GM21528 (cell line): ENCODE data around the gene CTNNA2.

Experiments used
- ATAC-seq: cut with Tn5 transposase; IDR thresholded peaks from one replicate; pipeline ENCODE4 v1.9.1; 2021; ENCODE audit warnings: mild to moderate bottlenecking, moderate library complexity; ENCODE audit not compliant: unreplicated experiment, low FRiP score

Gene CTNNA2

DNA sequence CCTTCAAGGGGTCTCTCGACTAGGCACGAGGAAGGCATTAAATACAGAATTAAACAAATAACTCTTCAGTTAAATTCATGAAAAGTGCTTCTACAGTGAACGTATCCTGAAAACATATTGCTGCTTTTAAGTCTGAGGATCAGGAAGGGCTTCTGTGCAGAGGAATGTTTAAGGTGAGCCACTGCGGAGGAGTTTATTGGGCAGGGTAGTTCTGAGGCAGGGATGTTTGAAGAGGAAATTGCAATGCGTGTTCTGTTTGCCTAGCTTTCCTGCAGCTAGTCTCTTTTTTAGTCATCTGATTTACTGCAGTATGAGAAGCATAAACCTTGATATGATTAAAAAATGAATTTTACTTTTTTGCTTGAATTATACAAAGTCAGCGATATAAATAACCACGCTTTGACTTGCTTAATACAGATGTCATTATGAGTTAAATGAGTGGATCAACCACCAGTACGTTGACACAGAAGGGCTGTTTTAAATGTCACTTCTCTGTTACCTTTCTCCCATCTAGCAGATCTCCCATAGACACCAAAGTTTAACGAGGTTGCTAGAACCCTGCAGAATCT is 98.7 kb downstream of the CTNNA2 start:
- no peak for ATAC-seq

- ATAC-seq: no peak
These were observed 100.1 kb downstream of the CTNNA2 start for GRCh38 chr2:79612999-79613398.

DNA sequence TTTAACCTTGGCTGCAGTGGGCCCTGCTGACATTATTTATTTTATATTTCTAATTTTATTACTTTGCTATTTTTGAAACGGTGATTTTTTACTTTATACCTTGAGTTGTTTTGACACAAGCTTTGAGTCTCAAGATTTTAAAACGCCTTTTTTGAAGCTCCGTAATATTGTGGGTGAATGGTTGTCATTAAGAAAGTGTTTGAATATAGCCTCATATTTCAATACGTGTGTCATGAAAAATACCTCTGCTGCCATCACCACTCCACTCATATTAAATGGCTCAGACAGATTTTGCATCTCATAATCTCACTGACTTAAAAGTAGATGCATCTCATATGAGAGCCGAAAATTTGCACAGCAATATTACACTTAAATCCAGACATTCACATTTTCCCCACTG is 106.6 kb downstream of the CTNNA2 start:
- ATAC-seq: no peak

GRCh38 chr2:79619976-79620375 is 107.1 kb downstream of the CTNNA2 start:
- no peak for ATAC-seq

DNA sequence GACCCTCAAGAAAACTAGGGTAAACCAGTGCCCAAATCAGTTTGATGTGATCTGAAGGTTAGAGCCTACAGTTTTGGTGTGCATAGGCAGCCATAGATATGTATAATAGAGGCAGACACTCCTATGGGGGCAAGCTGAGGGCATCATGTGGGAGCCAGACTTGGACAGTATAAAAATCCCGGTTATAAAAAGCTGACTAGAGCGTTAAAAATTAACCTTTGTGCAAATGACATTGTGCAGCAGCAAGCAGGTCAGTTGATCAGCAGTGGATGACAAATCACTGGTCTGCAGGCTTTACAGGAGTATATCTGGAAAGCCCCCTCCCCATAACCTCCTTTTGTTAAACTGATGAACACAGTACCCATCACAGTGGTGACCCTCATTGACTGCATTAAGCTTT is 107.8 kb downstream of the CTNNA2 start:
- ATAC-seq: no peak

DNA sequence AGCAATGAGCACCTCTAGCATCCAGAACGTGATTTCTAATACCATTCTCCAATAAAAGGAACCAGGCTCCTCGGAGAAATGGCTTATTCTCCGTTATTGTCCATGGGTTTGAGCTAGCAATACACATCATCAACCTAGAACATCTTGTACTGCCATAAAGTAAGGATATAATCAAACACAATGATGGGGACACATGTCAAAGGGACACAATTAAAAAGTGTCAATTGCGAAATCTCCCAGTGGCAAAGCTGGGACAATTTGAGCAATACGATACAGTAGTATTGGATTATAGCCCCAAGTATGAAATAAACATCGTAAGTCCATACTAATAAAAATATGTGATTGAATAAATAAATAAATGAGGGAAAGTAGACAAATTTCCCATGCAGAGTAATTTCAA is 108.4 kb downstream of the CTNNA2 start:
- no peak for ATAC-seq

GRCh38 chr2:79621755-79622154 is 108.9 kb downstream of the CTNNA2 start:
- no peak for ATAC-seq

DNA sequence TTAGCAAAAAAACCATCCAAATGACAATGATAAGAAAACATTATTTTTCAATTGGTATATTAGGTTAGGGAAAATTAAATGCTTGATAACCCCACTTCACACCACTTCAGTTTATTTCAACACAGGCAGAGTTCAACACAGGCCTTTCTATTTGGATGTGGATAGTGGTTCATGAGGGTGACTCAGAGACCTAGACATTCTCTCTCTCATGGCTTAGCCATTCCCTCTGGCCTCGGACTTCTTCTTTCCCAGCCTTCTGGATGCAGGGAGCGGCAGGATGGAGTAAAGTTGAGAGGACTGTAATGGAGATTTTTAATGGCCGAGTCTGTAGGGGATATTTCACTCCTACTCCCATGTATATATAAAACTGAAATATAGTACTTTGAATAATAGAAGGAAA is 109.7 kb downstream of the CTNNA2 start:
- ATAC-seq: no peak

GRCh38 chr2:79627237-79627636 is 114.4 kb downstream of the CTNNA2 start:
- no peak for ATAC-seq

DNA sequence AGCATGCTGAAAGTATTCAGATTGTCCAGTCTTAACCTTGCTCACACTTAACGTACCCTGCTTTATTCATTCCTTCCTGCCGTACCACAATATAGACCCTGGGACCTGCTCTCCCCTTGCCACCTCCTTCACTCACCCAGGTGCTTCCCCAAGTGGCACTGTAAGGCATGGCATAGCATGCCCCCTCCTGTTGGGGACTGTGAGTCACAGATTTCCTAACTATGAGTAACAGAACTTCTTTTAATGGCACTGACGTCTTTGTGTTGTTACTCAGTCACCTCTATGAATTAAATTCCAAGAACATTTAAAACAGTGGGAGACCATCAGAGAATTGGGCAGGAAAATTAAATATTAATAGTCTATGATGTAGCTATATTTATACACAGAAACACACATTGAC is 117.2 kb downstream of the CTNNA2 start:
- no peak for ATAC-seq

DNA sequence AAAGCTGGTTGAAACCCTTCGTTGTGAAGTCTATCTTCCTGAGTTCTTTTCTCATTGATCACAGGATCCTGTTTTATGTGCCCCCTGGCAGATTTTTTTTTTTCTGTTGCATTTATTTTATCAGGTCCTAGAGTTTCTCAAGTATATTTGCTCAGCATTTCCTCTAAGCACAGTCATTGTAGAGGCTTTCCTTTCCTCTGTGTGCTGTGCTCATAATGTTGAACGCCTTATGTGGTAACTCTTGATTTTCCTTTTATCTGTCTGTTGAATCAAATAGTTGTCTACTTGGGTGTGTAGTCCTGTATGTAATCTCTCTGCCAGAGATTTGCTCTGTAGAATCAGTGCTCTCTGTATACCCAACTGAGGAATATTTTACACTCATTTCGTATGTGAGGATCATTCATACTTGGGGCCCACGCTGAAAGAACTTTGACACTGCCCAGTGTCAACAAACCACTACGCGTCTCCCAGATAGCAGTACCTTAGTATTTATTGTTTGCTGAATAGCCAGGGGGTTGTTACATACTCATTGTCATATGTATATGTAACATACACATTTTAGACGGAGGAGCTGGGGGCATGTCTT is 118.2 kb downstream of the CTNNA2 start:
- ATAC-seq: no peak

DNA sequence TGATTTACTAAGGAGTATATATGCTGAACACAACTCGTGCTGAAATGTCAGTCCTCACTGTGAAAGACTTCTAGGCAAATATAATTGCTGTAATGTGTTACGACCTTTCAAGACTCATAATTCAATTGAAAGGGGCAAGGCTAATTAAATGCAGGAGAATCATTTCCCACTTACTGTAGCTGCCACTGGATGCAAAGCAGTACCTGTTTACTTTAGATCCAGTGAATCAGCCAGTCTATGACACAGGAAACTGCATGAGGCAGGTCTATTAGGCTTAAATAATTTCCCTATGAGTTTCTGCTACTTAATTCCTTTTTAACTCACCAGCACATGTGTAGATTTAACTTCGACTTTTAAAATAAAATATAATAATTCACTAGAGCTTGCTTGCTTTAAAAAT is 125.6 kb downstream of the CTNNA2 start:
- no peak for ATAC-seq

DNA sequence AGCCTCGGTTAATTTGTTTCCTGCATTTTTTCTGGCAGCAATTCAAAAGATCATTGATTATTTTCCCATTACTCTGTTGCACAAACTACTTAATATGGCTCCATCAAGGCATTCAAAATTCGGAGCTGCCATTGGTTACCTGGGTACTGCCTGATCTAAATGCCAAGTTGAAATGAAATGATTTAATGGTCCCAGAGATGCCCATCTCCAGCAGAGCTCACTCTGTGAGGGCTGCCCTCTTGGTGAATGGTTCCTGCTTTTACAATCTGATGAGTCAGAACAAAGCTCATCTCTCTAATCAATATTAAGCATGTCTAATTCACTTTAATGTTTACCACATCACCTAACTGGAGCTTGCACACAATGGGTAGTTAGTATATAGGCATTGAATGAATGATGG is 126.1 kb downstream of the CTNNA2 start:
- no peak for ATAC-seq

DNA sequence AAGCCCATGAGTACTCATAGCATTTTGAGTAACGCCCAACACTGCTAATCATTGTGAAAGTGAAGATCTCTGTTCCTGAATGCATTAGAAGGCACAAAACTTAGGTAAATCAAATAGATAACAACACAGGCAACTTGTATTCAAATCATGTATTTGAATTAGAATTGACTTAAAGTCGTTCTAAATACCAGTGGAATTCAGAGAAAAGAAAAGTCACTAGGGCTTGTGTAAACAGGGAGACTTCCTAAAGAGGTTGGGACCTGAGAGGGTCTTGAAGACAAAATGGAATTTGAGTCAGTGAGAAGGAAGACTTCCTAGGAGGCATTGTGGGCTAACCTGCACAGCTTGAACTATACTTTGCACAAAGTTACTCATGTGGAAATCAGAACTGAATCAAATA is 127.2 kb downstream of the CTNNA2 start:
- ATAC-seq: no peak

DNA sequence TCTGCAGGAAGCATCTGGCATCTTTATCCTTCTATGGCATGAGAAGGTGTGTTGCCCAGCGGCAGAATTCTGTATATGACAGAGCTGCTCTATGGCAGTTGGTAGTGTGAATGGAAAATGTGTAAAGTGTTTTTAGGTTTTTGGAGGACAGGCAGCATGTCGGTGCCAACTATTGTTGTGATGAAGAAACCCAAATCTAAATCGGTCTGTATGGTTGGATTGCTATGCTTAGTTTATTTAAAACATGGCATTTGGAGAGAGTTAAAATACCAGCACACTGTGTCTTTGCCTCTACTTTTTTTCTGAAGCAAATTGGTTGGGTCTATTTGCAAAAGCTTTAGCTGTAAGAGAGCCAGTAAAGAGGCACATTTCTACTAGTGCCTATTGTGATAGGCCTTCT is 136.7 kb downstream of the CTNNA2 start:
- ATAC-seq: no peak

- no peak for ATAC-seq
These were observed 147.7 kb downstream of the CTNNA2 start for GRCh38 chr2:79660557-79660956.

- ATAC-seq: no peak
These were observed 152.2 kb downstream of the CTNNA2 start for GRCh38 chr2:79665091-79665490.

- ATAC-seq: no peak
These were observed 153.6 kb downstream of the CTNNA2 start for GRCh38 chr2:79666430-79666829.

GRCh38 chr2:79669714-79670113 is 156.9 kb downstream of the CTNNA2 start:
- ATAC-seq: no peak

GRCh38 chr2:79670198-79670597 is 157.3 kb downstream of the CTNNA2 start:
- ATAC-seq: no peak

GRCh38 chr2:79686884-79687283 is 174.0 kb downstream of the CTNNA2 start:
- ATAC-seq: no peak

DNA sequence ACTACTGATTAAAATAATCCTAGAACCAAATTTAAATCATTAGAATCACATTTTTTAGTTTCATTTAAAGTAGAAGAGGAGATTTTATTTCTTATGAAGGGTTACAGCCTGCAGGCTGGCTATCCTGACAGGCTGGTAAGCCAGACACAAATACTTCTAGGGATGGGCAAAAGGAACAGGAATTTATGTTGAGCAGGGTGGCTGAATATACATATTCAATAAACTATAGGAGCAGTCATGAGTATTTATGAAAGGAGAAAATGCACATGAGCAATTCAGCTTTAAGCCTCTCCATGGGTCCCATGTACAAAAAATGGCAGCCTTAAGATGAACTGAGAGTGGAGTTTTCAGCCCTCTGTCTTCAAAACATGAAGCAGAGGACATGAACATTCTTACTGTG is 182.4 kb downstream of the CTNNA2 start:
- ATAC-seq: no peak

GRCh38 chr2:79697200-79697599 is 184.3 kb downstream of the CTNNA2 start:
- no peak for ATAC-seq
